Lung microvascular endothelial cell (primary cell): ENCODE data around the gene BMP8B. TPM values are rescaled to one million over a fixed set of nuclear protein-coding genes. Genes with fewer than 3 reads are reported as not detected.
A peak's percentile ranks its signal among the peaks of the same experiment; 100 is the strongest.

Source experiments
- DNase-seq, 2 donors: peaks; one replicate each; pipeline versions ENCODE4 v3.0.0 to v3.0.0-alpha.2; 2010; ENCODE audit warnings: low read depth in 2 of 2
- total RNA-seq: library from RNA; depleted of rRNA; stranded (reverse); fragments of >200 nt; gene quantifications from 2 replicates; pipeline ENCODE4 v1.2.1, GENCODE V29; 2014

Gene BMP8B
- total RNA-seq, 1 donor from 2014 or later: 0.20 TPM

GRCh38 chr1:39727932-39728317 lies 60.7 kb downstream of the BMP8B start:
- no peak for DNase-seq

GRCh38 chr1:39727221-39727931 lies 61.3 kb downstream of the BMP8B start:
- peak; percentile 23 to 30 for DNase-seq

- DNase-seq: no peak
Observed at GRCh38 chr1:39726600-39726999, 62.1 kb downstream of the BMP8B start.

- DNase-seq: peak in 1 of 2 donors; percentile 25
Observed at GRCh38 chr1:39722495-39722894, 66.2 kb downstream of the BMP8B start.

GRCh38 chr1:39721664-39722063 lies 67.0 kb downstream of the BMP8B start:
- no peak for DNase-seq

GRCh38 chr1:39720094-39720999 lies 68.3 kb downstream of the BMP8B start:
- peak; percentile 63 to 77 for DNase-seq

- no peak for DNase-seq
Observed at GRCh38 chr1:39717809-39718208, 70.9 kb downstream of the BMP8B start.

GRCh38 chr1:39713557-39713956 lies 75.1 kb downstream of the BMP8B start:
- DNase-seq: no peak

- no peak for DNase-seq
Observed at GRCh38 chr1:39711966-39712340, 76.7 kb downstream of the BMP8B start.

- DNase-seq: no peak
Observed at GRCh38 chr1:39711104-39711965, 77.3 kb downstream of the BMP8B start.

- DNase-seq: no peak
Observed at GRCh38 chr1:39707506-39707905, 81.2 kb downstream of the BMP8B start.

Other genes starting within 250 kb of the BMP8B start
- 122 and 124 TPM in 2 replicates for gene PABPC4, start 212.1 kb downstream of the BMP8B start, total RNA-seq
- under 0.01 TPM in 1 of 2 replicates, not detected in the other for gene HEYL, start 149.2 kb downstream of the BMP8B start, total RNA-seq
- not detected in 2 replicates for gene NT5C1A, start 116.8 kb downstream of the BMP8B start, total RNA-seq
- not detected in 2 replicates for gene HPCAL4, start 97.4 kb downstream of the BMP8B start, total RNA-seq
- 28.1 and 38.7 TPM in 2 replicates for gene PPIE, start 50.0 kb downstream of the BMP8B start, total RNA-seq
- 2.6 and 4.2 TPM in 2 replicates for gene OXCT2, start 17.5 kb downstream of the BMP8B start, total RNA-seq
- 11.7 and 13.1 TPM in 2 replicates for gene TRIT1, start 94.6 kb upstream of the BMP8B start, total RNA-seq
- gene MYCL, start 113.1 kb upstream of the BMP8B start, total RNA-seq: 0.20 and 0.44 TPM in 2 replicates
- under 0.01 and 0.44 TPM in 2 replicates for gene MFSD2A, start 166.3 kb upstream of the BMP8B start, total RNA-seq